ENCODE measurements around the gene PDLIM3. TPM values are rescaled to one million over a fixed set of nuclear protein-coding genes. Genes with fewer than 3 reads are reported as not detected.

PDLIM3 gene
- polyA plus RNA-seq, 3 donors = not detected

DNA sequence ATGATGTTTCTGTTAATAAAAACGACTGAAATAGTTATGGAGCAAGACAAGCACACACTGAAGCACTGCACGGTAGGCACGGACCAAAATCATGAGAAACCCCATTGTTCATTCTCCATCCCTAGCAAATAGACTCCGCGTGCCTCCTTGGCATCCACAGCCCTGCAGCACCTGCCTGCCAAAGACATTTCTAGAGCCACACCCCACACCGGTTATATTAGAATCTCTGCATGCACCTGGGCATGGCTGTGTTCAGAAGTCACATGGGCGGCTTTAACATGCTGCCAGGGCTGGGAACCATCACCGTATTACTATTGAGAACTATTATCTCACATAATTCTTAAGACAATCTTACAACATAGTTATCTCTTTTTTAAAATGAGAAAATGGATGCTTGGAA is 5.9 kb downstream of the PDLIM3 start:
- Mint-ChIP-seq H3K27me3 (ENCODE audit: low read depth in 3 of 3) (peaks cover 44 to 64% (median 47%) of the 10 kb centered on the region in 3 donors), H3K9me3 (peaks cover 7 to 15% (median 11%) of the 10 kb centered on the region in 7 donors), H3K4me3 (peak overlapping the region in 1 of 2 donors; percentile 43), H3K36me3 (no peaks in the 10 kb centered on the region), H3K27ac (no peak overlapping the region), H3K4me1 (no peaks in the 10 kb centered on the region)
- TF ChIP-seq, protein P1, sequence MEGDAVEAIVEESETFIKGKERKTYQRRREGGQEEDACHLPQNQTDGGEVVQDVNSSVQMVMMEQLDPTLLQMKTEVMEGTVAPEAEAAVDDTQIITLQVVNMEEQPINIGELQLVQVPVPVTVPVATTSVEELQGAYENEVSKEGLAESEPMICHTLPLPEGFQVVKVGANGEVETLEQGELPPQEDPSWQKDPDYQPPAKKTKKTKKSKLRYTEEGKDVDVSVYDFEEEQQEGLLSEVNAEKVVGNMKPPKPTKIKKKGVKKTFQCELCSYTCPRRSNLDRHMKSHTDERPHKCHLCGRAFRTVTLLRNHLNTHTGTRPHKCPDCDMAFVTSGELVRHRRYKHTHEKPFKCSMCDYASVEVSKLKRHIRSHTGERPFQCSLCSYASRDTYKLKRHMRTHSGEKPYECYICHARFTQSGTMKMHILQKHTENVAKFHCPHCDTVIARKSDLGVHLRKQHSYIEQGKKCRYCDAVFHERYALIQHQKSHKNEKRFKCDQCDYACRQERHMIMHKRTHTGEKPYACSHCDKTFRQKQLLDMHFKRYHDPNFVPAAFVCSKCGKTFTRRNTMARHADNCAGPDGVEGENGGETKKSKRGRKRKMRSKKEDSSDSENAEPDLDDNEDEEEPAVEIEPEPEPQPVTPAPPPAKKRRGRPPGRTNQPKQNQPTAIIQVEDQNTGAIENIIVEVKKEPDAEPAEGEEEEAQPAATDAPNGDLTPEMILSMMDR (IDR thresholded peaks at IDR 0.05) = no peak
- intact Hi-C loops (cut with micrococcal nuclease) = no loop called here
- no peak for DNase-seq
- Histone ChIP-seq H3K4me1 (ENCODE audit: control insufficient read depth in 1 of 2, insufficient read depth in 2 of 2, low read length in 2 of 2) (no peaks in the 10 kb centered on the region), H3K9me3 (replicated peaks in 1 of 2; ENCODE audit: control insufficient read depth in 1 of 2, insufficient read depth in 1 of 2, low read length in 2 of 2) (peaks cover 0 to 13% of the 10 kb centered on the region in 2 donors), H3K4me3 (replicated peaks in 1 of 3; ENCODE audit: low read depth in 2 of 3, low read length in 3 of 3) (no peak overlapping the region), H3K27ac (ENCODE audit: low read depth in 1 of 2, low read length in 2 of 2) (no peak overlapping the region), H3K9ac (ENCODE audit: insufficient read depth, low read length, poor library complexity, severe bottlenecking) (no peak overlapping the region), H3K4me2 (replicated peaks; ENCODE audit: extremely low read depth, low read length, poor library complexity, severe bottlenecking) (no peak overlapping the region), H3K36me3 (replicated peaks in 1 of 2; ENCODE audit: control insufficient read depth in 1 of 2, insufficient read depth in 2 of 2, low read length in 2 of 2) (no peaks in the 10 kb centered on the region), H4K20me1 (ENCODE audit: insufficient read depth, low read length) (no peaks in the 10 kb centered on the region), H3K27me3 (ENCODE audit: control insufficient read depth in 2 of 2, insufficient read depth in 2 of 2, low read length in 2 of 2) (peaks cover 58 to 60% of the 10 kb centered on the region in 2 donors), H2AFZ (ENCODE audit: insufficient read depth, low read depth, low read length, poor library complexity, severe bottlenecking) (no peak overlapping the region), H3K79me2 (ENCODE audit: insufficient read depth, low read length) (no peaks in the 10 kb centered on the region)
- WGBS (ENCODE audit: insufficient coverage) = 87% methylated on average over 6 of the region's 8 CpGs

DNA sequence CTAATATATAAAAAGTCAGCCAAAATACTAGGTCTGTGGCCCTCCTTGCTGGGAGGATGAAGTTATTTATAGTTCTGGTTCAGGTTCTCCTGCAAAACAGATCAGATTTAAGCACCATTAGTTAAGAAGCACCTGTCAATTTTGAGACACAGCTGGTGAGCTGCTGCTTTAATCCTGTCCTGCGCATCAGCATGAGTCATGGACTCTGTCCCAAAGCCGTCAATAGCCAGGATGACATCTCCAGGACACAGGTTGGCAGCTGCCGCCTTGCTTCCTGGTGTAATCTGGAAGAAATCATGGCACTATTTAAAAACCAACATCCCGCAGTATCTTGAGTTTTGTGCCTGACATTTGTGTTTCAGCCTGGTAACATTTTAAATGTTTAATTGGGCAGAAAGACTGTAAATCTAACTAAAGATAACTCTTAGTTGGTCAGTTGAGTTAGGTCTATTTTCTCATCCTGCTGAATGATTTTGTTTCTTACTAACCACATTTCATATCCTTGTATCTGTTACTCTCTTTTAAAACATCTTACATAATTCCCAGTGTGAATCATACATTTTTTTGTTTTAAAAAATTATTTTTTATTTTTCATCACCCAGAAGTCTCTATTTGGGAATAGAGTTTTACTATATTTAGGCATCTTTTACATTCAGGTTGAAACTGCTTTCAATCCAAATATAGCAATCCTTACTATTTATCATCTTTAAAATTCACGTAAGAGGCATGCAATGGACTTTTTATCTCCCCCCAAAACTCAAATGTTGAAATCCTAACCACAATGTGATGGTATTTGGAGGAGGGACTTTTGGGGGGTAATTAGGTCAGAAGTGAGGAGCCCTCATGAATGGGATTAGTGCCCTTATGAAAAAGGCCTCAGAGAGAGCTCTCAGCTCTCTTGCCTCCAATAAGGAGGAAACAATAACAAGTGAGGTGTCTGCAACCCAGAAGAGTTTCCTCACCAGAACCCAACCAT is 10.1 kb downstream of the PDLIM3 start:
- no peaks in the 10 kb centered on the region for H3K4me1 ChIP-seq (ENCODE audit: control insufficient read depth in 1 of 2, insufficient read depth in 2 of 2, low read length in 2 of 2)
- no peaks in the 10 kb centered on the region for H3K4me1 Mint-ChIP-seq
- H3K4me3 ChIP-seq (replicated peaks in 1 of 3; ENCODE audit: low read depth in 2 of 3, low read length in 3 of 3) = no peak overlapping the region
- H3K4me3 Mint-ChIP-seq = peak overlapping the region in 1 of 2 donors; percentile 53
- peaks cover 34 to 69% (median 39%) of the 10 kb centered on the region in 3 donors for H3K27me3 Mint-ChIP-seq (ENCODE audit: low read depth in 3 of 3)
- no peaks in the 10 kb centered on the region for H3K36me3 ChIP-seq (replicated peaks in 1 of 2; ENCODE audit: control insufficient read depth in 1 of 2, insufficient read depth in 2 of 2, low read length in 2 of 2)
- no peaks in the 10 kb centered on the region for H4K20me1 ChIP-seq (ENCODE audit: insufficient read depth, low read length)
- H3K9me3 Mint-ChIP-seq = peaks cover 7 to 15% (median 9%) of the 10 kb centered on the region in 7 donors
- TF ChIP-seq, protein P1 (IDR thresholded peaks at IDR 0.05) = no peak
- DNase-seq = no peak
- H3K79me2 ChIP-seq (ENCODE audit: insufficient read depth, low read length) = no peaks in the 10 kb centered on the region
- WGBS (ENCODE audit: insufficient coverage) = 92% methylated on average over 3 of the region's 5 CpGs
- H3K9ac ChIP-seq (ENCODE audit: insufficient read depth, low read length, poor library complexity, severe bottlenecking) = no peak overlapping the region
- no peak overlapping the region for H3K27ac ChIP-seq (ENCODE audit: low read depth in 1 of 2, low read length in 2 of 2)
- H3K9me3 ChIP-seq (replicated peaks in 1 of 2; ENCODE audit: control insufficient read depth in 1 of 2, insufficient read depth in 1 of 2, low read length in 2 of 2) = peaks cover 0 to 13% of the 10 kb centered on the region in 2 donors
- intact Hi-C loops (cut with micrococcal nuclease) = no loop called here
- H3K27ac Mint-ChIP-seq = no peak overlapping the region
- H3K4me2 ChIP-seq (replicated peaks; ENCODE audit: extremely low read depth, low read length, poor library complexity, severe bottlenecking) = no peak overlapping the region
- H3K27me3 ChIP-seq (ENCODE audit: control insufficient read depth in 2 of 2, insufficient read depth in 2 of 2, low read length in 2 of 2) = peaks cover 46 to 54% of the 10 kb centered on the region in 2 donors
- H2AFZ ChIP-seq (ENCODE audit: insufficient read depth, low read depth, low read length, poor library complexity, severe bottlenecking) = no peak overlapping the region
- no peaks in the 10 kb centered on the region for H3K36me3 Mint-ChIP-seq

Data from CD14-positive monocyte (primary cell).